HG02623 (cell line): ENCODE results near the gene ZNF169.
"Not testable (repeated sequence)": the region's sequence is repeated elsewhere in the genome, so short reads cannot be mapped to it uniquely, and the experiment has no call there.

Experiments
- ATAC-seq: cut with Tn5 transposase; IDR thresholded peaks from one replicate; pipeline ENCODE4 v1.9.1; 2021; ENCODE audit warnings: moderate library complexity; ENCODE audit not compliant: unreplicated experiment

ZNF169 gene

GRCh38 chr9:94286116-94286515 is 27.0 kb downstream of the ZNF169 start:
- ATAC-seq = no peak

GRCh38 chr9:94287877-94288513 is 28.9 kb downstream of the ZNF169 start:
- no peak for ATAC-seq

- ATAC-seq = no peak
These were observed 30.6 kb downstream of the ZNF169 start for GRCh38 chr9:94289691-94290090.

- no peak for ATAC-seq
These were observed 40.0 kb downstream of the ZNF169 start for GRCh38 chr9:94298949-94299599.

- ATAC-seq = no peak
These were observed 41.6 kb downstream of the ZNF169 start for GRCh38 chr9:94300470-94301301.

GRCh38 chr9:94301583-94301982 is 42.5 kb downstream of the ZNF169 start:
- no peak for ATAC-seq

- no peak for ATAC-seq
These were observed 43.3 kb downstream of the ZNF169 start for GRCh38 chr9:94302426-94302825.

- no peak for ATAC-seq
These were observed 44.2 kb downstream of the ZNF169 start for GRCh38 chr9:94303321-94303720.

- ATAC-seq = not testable (repeated sequence)
These were observed 56.2 kb downstream of the ZNF169 start for GRCh38 chr9:94315034-94315984.

GRCh38 chr9:94316236-94316635 is 57.1 kb downstream of the ZNF169 start:
- ATAC-seq = not testable (repeated sequence)

- ATAC-seq = not testable (repeated sequence)
These were observed 59.0 kb downstream of the ZNF169 start for GRCh38 chr9:94317949-94318657.

- not testable (repeated sequence) for ATAC-seq
These were observed 63.3 kb downstream of the ZNF169 start for GRCh38 chr9:94322342-94322940.

- not testable (repeated sequence) for ATAC-seq
These were observed 64.2 kb downstream of the ZNF169 start for GRCh38 chr9:94323153-94323798.

GRCh38 chr9:94325583-94325982 is 66.5 kb downstream of the ZNF169 start:
- ATAC-seq = not testable (repeated sequence)

- not testable (repeated sequence) for ATAC-seq
These were observed 69.4 kb downstream of the ZNF169 start, which contains the start of gene NUTM2F for GRCh38 chr9:94328544-94328943. TSS of gene NUTM2F (minus strand) at chr9:94328644. CDS start at chr9:94328623, 21 bp downstream.

- ATAC-seq = not testable (repeated sequence)
These were observed 77.3 kb downstream of the ZNF169 start for GRCh38 chr9:94336445-94336844.

GRCh38 chr9:94338723-94339122 is 79.6 kb downstream of the ZNF169 start:
- ATAC-seq = not testable (repeated sequence)

- ATAC-seq = not testable (repeated sequence)
These were observed 80.6 kb downstream of the ZNF169 start for GRCh38 chr9:94339657-94340056.

- not testable (repeated sequence) for ATAC-seq
These were observed 81.7 kb downstream of the ZNF169 start for GRCh38 chr9:94340750-94341149.
